GM21528 (cell line): ENCODE results near the gene OSTF1.

Experiments
- ATAC-seq: cut with Tn5 transposase; IDR thresholded peaks from one replicate; pipeline ENCODE4 v1.9.1; 2021; ENCODE audit warnings: mild to moderate bottlenecking, moderate library complexity; ENCODE audit not compliant: unreplicated experiment, low FRiP score

Gene OSTF1

DNA sequence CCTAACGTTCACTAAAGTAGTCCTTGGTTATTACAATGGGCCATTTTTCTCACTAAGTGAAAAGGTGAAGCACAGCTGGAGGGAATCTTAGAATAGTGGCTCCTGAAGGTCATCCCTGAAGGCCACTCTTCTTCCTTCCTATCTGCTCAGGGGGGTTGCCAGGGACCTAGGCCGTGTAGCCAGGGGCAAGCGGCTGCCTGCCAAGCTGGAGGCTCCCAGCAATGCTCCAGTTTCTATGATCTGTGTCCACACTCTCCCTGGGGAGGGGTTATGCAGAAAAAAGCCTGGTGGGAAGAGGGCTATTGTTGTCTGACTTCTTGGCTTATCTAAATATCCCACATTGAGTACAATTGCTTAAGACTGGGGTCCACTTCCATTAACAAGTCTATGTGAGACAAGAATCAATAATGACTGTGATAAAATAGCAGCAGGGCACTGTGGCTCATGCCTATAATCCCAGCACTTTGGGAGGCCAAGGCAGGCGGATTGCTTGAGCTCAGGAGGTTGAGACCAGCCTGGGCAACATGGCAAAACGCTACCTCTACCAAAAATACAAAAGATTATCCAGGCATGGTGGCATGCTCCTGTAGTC is 4.1 kb upstream of the OSTF1 start:
- ATAC-seq = no peak

GRCh38 chr9:75085640-75086039 is 2.7 kb upstream of the OSTF1 start:
- ATAC-seq = no peak

DNA sequence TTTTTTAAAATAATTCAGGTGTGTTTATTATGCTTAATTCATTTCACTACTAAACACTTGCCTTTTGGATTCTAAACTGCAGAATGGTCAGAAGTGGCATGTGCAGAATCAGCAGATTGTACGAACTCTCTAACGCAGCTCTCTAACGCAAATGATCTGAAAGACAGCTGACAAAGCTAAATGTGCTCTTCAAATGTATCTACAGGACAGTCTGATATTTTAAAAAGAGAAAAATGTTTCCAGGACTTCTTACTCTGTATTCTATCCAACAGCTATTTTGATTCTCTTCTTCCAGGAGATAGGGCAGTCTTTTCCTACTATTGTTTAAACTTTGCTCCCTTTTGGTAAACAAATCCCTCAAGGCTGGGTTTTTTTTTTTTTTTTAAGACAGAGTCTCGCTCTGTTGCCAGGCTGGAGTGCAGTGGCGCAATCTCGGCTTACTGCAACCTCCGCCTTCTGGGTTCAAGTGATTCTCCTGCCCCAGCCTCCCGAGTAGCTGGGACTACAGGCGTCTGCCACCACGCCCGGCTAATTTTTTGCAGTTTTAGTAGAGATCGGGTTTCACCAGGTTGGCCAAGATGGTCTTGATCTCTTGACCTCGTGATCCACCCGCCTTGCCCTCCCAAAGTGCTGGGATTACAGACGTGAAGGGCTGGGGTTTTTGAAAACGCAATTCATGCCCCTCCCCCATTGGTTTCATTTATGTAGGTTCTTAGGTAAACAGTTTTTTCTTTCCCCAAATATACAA is 1.6 kb upstream of the OSTF1 start:
- ATAC-seq = no peak

DNA sequence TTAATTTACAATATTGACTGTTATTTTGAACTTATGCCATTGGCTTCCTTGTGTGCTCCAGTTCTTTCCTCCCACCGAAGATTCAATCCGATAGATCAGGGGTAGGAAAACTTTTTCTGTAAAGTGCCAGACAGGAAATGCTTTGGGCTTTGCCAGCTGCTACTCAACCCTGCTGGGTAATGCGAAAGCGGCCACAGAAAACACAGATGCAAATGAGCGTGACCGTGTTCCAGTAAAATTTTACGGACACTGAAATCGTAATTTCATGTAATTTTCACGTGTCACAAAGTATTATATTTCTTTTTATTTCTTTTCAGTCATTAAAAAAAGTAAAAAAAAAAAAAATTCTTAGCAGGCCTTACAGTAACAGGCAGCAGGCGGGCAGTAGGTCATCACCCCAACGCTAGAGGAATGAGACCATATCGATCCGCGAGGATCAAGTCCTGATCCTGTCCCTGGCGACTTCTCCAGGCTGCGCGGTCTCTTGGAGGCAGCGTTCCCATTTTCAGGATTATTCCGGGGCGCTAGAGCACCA is 958 bp upstream of the OSTF1 start:
- peak; percentile 24 for ATAC-seq

GRCh38 chr9:75088646-75089372 is 495 bp downstream of the OSTF1 start:
- ATAC-seq = peak; percentile 48

DNA sequence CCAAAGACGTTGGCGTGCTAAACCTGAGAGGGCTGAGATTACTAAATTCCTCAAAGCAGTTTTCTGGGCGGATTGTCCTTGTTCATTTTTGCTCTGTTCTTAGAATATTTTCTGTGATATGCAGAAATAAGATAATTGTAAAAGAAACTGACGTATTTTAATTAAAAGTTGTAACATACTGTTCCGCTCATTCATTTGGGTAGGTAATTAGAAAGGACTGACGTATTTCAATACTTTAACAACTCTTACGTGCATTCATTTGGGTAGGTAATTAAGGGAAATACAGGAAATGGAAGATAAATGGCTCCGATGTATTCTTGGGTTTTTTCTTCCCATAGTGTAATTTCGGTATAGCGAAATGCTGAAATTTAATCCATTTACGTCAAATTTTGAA is 1.1 kb downstream of the OSTF1 start:
- no peak for ATAC-seq

GRCh38 chr9:75090579-75090978 is 2.3 kb downstream of the OSTF1 start:
- ATAC-seq = no peak

GRCh38 chr9:75092766-75093165 is 4.5 kb downstream of the OSTF1 start:
- ATAC-seq = no peak

- no peak for ATAC-seq
Measured at GRCh38 chr9:75096796-75097195, 8.5 kb downstream of the OSTF1 start.

GRCh38 chr9:75101004-75101588 is 12.8 kb downstream of the OSTF1 start:
- no peak for ATAC-seq

- ATAC-seq = no peak
Measured at GRCh38 chr9:75102177-75102790, 14.0 kb downstream of the OSTF1 start.

GRCh38 chr9:75104607-75105006 is 16.3 kb downstream of the OSTF1 start:
- ATAC-seq = no peak

- no peak for ATAC-seq
Measured at GRCh38 chr9:75105019-75105540, 16.8 kb downstream of the OSTF1 start.

- no peak for ATAC-seq
Measured at GRCh38 chr9:75105841-75106240, 17.5 kb downstream of the OSTF1 start.

GRCh38 chr9:75106857-75107256 is 18.5 kb downstream of the OSTF1 start:
- ATAC-seq = no peak

DNA sequence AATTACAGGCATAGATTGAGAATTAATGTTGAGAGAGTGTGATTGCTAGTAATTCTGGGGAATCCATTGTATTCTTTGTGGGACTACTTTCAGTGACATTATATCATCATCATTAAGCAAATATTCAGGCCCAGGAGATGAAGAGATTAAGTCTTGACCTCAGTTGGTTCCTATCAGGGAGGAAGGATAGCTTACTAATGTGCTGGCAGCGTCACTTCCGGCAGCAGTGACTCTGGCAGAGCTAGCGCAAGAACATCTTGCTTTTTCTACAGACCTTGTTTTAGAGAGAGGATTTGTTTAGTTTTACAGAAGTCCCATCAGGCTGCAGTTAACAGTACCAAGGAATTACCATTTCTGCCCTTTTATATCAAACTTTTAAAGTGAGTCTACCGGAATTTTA is 20.3 kb downstream of the OSTF1 start:
- ATAC-seq = no peak

DNA sequence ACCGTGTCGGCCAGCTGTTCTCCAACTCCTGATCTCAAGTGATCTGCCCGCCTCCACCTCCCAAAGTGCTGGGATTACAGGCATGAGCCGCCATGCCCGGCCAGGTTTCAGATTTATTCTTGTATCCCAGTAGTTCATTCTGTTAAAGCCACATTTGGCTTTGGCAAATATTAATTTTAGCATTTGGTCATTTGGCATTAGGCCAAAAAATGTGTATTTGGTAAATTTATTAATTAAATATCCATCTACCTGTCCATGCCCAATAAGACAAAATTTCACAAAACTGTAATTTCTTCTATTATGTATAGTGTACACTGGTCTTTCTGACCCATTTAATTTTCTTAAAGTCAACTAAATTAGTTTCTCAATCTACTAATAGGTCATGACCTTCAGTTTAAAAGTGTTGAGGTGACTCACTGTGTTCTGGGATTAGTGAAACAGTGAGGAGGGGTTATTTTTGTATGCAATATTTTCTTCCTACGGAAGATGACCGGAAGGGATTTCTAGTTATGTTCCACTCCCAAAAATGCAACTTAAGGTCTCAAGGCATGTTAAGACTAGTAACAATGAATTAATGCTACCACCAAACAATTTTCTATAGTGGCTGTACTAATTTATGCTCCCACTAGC is 21.0 kb downstream of the OSTF1 start:
- ATAC-seq = no peak

- ATAC-seq = no peak
Measured at GRCh38 chr9:75111019-75111622, 22.8 kb downstream of the OSTF1 start.

DNA sequence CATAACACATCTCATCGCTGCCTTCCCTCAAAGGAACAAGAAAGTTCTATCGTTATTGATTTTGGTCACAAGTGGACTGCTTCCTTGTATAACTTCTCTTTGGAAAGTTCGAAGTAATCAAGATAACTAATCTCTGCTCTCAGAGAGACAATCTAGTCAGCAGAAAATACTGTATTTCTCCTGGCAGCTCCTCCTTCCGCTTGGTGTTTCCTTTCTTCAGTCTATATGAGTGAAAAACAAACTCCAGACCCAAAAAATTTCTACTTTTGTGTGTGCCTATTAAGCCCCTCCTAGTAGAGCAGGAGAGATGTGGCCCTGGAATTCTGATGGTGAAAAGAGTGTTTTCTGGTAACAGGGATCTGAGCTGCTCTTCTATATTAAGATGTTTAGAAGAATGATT is 24.5 kb downstream of the OSTF1 start:
- no peak for ATAC-seq

DNA sequence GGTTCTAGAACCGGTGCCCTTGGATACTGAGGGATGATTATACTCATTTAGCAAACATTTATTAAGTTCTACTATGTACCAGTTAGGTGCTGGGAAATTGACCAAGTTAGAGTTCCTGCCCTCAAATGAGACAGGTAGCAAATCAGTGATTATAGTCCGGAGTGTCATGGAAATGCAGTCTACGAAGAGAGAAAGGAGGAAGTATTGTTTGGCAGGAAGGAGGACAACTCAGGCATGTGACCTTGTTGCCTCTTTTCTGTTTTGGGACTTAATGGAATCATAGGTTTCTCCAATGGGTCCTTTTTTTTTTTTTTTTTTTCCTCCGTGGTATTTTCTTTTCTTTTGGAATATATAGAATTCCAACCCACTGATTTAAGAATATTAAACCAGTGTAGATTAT is 28.0 kb downstream of the OSTF1 start:
- ATAC-seq = no peak
